Measurements from ENCODE around the gene C10orf143. TPM values are rescaled to one million over a fixed set of nuclear protein-coding genes. Genes with fewer than 3 reads are reported as not detected.
"Not testable (repeated sequence)": the region's sequence is repeated elsewhere in the genome, so short reads cannot be mapped to it uniquely, and the experiment has no call there.

The C10orf143 gene
- total RNA-seq, 1 donor from 2014 or later = 1.4 TPM

DNA sequence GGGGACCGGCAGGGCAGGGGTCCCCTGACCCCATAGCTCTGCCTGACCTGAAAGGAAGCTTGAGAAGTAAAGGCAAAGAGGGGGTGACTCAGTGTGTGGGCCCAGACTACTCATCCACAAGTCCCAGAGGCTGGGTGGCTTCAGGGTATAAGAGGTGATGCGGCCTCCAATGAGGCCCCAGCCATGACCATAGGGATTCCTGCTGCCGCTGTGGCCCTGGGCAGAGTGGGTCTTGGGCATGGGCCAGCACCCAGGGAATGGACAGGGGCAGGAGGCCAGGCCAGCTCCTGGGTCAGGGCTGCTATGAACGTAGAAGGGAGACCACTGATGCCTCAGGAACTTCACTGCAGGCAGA, 82.2 kb downstream of the C10orf143 start:
- DNase-seq = no peak

DNA sequence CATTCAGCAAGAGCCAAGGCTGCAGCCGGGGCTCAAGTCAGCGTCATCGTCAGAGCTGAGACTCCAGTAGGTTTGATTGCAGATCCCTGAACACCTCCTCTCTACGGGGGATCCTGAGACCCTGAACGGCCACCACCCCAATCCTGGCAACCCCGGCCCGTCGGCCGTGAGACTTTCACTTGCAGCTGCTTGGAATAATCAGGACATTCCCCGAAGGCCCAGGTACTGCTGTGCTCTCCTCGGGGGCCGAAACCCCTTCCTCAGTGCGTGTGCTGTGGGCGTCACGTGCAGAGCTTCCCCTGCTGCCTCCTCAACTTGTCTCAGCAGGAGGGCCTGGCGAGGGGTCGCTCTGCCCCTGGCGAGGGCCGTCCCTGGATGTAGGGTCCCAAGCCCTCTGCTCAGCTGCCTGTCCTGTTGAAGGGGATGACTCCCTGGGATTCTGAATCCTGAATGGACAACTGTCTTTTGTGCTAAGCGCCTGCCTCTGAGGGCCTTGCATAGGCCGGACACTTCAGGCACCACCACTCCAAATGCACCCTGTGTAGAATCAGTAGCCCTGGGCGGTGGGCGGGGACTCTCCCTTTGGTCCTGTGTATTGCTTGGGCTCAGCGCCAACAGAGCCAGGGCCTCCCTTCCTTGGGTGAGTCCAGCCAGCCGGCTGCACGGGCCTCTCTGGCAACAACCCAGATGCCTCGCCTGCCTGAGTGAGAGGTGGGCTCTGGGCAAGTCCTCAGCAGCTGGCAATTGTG, 82.7 kb downstream of the C10orf143 start:
- DNase-seq = no peak

DNA sequence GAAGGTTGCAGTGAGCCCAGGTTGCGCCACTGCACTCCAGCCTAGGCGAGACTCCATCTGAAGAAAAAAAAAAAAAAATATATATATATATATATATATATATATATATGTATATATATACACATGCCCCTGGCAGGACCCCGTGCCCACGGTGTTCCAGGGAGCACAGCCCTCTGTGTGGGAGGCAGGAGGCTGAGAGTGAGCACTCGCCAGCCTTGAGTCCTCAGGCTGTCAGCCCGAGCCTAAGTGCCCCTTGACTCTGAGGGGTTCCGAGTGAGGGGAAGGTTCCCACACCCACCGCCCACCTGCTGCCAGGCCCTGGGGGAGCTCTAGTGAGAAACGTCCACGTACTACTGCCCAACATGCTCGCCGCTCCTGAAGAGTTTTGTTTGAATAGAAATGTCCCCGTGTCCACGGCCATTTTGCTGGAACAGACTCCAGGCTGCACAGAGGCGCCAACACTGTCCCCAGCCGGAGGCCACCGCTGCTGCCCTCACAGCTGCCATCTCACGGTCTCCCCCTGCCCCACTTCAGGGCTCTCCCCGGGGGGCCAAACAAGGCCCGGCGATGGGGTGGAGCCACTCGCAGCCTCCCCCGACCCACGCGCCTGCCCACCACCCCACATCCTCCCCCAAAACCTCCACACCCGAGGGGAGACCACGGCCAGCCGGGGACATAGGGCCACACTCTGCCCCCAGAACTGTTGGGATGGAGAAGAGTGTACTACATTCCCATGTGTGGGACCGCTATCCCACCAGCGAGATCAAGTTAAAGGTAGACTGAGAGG, 83.8 kb downstream of the C10orf143 start:
- DNase-seq = no peak

DNA sequence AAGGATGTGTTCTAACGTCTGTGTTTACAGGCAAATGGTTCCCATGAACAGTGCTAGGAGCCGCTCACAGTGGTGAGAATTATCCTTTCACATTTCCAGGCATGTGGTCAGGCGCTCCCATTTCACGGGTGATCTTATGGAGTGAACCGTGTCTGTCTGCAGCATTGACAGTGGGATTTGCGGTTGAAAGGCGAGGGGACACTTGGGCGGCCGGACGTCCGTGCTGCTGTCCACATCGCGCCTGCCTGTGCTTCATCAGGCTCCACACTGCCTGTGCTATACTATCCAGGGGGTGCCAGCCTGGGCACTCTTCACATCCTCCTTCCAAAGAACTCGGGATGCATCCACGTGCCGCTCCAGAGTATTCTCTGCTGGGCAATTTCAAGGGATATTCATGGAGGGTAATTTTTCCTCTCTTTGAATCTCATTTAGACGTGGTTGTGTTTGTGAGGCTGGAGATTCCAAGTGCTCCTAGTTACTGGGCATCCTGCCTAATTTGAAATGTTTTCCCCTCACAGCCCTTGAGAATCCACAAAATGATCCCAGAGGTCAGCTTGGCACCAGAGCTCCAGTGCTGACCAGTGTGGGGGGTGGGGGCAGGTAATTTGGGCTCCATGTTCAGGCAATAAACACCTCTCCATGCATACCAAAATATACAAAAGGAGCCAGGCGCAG, 84.7 kb downstream of the C10orf143 start:
- DNase-seq = no peak

DNA sequence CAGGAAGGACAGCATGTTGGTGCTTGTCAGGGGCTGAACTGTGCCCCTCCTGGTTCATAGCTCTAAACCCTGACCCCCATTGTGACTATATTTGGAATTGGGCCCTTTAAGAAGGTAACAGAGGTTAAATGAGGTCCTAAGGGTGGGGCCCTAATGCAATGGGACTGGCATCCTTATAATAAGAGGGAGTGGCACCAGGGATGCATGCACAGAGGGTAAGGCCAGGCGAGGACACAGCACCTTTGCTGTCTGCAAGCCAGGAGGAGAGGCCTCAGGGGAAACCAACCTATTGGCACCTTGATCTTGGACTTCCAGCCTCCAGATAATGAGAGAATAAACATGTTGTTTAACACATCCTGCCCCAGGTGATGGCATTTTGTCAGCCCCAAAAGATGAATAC, 85.3 kb downstream of the C10orf143 start:
- no peak for DNase-seq

DNA sequence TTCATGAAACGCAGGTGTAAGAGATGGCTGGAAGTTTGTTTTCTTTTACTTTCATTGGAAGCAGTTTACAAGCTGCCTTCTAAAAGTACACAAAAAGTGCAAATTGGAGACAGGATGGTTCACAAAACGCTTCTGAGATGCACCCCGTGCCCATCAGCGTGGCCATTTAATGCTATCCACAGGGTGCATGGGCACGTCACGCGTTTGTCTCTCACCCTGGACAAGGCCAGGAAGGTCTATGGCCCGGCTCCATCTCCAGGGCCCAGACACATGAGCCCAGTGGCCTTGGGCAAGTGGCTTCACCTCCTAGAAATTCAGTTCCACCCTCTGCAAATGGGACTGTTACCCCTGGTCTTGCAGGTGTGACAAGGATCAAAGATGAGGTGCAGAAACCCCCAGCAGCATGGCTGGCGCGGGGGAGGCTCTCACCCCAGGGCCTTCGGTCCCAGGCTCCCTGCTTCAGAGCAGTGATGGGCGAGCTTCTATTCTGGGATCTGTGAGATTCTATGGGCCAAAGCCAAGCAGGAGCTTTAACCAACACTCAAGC, 85.8 kb downstream of the C10orf143 start:
- DNase-seq = no peak

DNA sequence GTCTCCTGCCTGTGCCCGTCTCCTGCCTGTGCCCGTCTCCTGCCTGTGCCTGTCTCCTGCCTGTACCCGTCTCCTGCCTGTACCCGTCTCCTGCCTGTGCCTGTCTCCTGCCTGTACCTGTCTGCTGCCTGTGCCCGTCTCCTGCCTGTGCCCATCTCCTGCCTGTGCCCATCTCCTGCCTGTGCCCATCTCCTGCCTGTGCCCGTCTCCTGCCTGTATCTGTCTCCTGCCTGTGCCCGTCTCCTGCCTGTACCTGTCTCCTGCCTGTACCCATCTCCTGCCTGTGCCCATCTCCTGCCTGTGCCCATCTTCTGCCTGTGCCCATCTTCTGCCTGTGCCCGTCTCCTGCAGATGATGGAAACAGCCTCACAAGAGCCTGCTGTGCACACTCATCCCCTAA, 86.3 kb downstream of the C10orf143 start:
- not testable (repeated sequence) for DNase-seq

DNA sequence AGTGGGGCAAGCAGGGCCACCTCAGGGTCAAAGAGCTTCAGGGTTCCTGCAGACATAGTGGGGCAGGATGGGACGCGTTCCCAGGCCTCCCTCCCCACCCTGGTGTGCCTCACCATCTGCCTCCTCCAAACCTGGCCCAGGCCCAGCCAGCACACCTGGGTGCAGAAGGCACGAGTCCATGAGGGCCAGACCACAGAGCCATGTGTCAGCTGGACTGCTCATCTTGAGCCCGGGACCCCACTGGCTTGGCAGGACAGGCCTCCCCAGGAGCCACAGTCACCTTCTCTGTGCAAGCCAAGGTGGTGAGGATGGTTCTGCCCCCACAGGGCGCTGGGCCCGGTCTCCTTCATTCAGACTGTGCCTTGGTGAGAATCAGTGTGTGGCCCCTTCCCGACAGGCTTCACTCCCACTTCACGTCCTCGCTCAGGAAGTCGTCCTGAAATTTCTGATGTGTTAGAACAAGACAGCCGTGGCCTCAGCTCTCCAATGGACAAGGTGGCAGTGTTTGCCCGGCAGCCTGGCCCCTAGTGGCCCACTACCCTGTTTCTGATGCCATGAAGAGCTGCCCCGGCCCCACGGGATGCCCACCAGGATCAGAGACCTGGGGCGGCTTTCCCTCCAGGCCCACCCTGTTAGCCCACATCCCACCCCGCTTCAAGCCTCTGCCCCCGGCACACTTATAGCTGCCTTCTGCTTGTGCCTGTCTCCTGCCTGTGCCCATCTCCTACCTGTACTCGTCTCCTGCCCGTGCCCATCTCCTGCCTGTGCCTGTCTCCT, 87.0 kb downstream of the C10orf143 start:
- DNase-seq = no peak

DNA sequence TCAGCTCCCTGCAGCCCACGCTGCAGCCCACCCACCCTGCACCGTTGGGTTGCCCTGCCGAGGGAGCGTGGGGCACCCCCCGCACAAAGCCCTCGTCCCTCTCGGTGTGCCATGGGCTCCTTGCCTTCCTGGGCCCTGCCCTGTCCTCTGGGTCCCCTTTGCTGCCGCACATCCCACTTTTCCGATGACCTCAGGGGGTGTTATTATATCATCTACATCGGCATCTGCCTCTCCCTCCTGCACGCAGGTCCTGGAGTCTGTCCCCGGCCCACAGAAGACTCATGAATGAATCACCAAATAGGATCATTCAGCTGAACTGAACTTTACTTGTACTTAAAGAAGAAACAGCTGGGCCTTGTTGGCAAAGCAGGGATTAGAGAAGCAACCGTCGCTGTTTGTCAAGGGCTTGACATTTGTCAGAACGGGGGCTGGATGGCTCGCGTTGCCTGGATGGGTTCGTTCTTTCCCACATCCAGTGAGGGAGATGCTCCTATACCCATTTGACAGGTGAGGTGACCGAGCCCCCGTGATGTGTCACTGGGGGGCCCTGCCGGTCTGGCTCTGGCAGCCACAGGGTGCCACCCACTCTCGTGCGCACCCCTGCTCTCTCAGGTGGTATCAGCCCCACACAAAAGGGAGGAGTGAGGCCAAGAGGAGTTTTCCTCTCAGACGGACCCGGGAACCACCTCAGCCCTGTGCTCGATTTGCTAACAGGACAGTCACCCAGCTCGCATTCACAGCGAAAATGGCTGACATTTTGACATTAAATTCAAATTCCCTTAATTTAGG, 87.9 kb downstream of the C10orf143 start:
- DNase-seq = peak; percentile 80

DNA sequence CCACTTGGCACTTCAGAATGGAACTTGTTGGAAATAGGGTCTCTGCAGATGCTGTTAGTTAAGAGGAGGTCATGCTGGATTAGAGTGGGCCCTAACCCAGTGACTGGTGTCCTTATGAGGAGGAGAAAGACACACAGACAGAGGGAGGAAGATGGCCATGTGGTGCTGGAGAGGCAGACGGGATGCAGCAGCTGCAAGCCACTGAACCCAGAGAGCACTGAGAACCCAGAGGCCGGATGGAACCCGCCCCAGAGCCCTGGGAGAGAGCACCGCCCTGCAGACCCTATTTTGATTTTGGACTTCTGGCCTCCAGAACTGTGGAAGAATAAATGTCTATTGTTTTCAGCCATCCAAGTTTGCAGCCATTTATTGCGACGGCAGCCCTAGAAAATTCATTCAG, 88.5 kb downstream of the C10orf143 start:
- DNase-seq = no peak

DNA sequence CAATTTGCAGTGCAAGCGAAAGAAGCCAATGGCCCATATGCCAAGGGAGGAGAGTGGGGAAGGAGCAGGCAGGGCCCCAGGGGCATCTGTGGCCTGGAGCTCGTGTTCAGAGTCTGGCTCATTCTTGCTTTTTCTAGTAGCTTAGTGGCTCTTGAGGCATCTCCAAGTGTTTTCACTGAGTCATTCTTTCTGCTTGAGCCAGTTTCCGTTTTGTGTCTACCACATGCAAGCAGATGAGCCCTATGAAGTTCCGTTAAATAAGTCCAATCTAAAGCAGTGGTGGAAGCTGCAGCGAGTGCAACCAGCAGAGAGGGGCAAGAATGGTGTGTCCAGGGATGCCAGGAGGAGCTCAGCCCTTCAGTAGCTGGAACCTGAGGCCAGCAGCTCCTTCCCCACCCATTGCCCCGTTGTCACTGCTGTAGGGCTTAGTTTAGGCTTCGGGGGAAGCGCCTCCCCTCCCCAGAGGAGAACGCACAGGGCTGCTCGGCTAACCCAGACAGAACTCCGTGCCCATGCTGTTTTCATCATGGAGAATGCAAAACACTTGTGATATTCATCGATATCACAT, 89.2 kb downstream of the C10orf143 start:
- peak; percentile 89 for DNase-seq

DNA sequence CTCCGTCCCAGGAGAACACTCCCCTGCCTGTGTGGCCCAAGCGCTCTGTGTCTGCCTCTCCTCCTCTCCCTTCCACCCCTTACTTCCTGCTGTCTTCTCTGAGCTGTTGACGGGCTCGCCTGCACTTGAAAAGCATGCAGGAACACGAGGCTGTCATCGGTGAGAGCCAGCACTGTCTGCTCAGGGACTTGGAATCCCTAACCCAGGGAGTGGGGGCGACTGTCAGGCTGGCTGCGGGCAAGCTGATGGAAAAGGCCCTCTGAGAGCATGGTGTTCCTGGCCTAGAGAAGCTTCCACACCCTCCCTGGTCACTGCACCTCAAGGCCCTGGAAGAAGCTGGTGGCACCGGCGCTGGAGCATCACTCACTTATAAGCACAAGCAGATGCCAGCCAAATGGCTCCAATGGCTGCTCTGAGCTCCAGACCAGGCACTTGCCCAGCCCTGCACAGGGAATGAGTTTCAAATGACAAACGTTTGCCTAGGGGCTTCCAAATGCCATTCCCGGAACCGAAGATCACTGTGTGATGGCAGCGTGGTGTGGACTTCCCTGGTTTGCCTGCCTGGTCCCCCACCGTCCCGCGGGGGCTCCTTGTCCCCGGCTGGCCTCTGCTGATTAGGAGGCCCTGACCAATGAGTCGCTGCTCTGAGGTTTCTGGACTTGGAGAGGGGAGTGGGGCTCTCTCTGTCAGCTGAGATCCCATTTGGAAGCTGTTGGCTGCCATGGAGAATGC, 89.8 kb downstream of the C10orf143 start:
- DNase-seq = peak; percentile 16

DNA sequence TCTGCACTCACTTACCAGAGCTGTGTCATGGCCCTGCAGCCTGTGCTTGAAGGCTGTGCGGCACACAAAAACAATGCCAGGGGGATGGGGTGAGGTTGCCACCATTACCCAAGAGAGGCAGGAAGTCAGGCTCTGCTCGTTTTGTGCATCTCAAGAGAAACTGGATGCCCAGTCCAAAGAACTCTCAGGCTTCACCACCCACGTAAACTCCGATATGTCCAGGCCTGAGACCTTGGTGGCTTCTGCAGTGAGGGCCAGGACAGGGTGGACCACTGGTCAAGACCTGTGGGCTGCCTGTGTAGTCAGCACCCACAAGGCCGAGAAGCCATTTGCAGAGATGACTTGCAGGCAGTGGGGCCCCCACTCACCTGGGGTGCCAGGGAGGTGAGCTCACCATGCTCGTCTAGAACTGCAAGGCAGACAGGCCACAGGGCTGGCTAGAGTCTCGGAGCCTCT, 91.9 kb downstream of the C10orf143 start:
- no peak for DNase-seq

DNA sequence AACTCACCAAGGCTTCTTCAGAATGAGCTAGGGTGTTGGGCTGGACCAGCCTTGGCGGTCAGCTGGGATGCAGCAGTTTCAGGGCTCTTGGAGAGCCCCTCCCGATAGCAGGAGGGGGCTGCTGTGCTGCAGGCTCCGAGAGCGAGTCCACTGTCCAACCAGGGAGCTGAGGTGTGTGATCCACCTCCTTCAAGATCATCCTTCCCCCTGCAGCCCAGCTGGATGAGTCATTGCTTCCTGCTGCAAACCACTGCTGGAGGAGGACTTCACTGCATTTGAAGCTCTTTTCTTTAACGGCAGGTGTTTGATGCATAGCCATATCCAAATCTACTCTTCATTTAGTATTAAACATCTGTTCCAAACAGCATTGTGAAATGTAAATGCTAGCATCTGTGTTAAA, 92.4 kb downstream of the C10orf143 start:
- DNase-seq = peak; percentile 24

DNA sequence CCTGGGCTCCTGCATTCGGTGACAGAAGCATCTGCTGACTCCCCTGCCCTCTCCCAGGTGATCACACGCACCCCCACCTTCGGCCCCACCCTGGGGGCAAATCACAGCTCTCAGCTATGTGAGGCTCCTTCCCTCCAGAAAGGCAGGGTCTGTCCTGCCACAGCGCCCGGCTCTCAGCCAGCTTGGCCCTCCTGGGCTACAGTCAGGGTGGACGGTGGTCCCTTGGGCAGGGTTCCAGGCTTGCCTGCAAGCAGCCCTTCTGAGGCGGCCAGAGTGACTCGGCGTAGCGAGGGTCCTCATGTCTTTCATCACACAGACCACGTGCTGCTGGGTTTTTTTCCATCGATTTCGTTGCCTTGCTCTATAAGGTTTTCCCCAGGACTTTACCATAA, 93.0 kb downstream of the C10orf143 start:
- no peak for DNase-seq

DNA sequence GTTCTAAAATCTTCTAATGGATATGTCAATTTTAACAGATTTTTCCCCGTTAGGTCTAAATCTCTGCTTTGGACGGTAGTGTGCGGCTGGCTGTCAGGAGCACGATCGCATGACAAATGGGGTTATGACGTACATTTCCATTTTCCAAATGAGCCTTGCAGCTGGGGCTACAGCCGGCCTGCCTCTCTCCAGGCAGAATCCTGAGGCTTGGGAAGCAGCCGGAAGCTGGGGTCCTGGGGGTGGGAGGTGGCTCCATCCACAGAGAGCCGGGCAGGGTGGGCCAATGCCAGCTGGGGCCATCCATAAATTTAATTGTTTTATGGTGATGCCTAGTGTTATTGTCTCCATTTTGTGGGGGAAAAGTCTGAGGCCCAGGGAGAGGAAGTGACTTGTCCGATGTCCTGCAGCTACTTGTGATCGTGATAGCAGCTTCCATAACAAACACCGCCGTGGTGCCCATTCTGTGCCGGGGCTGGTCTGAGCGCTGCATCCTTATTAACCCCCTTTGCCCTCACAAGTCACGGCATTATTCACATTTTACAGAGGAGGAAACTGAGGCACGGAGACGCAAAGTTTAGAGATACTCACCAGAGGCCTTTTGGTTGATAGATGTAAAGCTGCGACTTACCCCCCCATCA, 93.5 kb downstream of the C10orf143 start:
- DNase-seq = no peak

DNA sequence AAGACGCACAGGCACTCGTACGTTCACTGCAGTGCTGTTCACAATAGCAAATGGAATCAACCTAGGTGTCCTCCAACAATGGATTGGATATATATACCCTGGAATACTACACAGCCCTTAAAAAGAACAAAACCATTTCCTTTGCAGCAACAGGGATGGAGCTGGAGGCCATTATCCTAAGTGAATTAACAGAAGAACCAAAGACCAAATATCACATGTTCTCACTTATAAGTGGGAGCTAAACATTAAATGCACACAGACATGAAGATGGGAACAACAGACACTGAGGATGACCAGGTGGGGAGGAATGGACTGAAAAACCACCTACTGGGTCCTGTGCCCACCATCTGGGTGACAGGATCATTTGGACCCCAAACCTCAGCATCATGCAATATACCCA, 94.5 kb downstream of the C10orf143 start:
- DNase-seq = no peak

DNA sequence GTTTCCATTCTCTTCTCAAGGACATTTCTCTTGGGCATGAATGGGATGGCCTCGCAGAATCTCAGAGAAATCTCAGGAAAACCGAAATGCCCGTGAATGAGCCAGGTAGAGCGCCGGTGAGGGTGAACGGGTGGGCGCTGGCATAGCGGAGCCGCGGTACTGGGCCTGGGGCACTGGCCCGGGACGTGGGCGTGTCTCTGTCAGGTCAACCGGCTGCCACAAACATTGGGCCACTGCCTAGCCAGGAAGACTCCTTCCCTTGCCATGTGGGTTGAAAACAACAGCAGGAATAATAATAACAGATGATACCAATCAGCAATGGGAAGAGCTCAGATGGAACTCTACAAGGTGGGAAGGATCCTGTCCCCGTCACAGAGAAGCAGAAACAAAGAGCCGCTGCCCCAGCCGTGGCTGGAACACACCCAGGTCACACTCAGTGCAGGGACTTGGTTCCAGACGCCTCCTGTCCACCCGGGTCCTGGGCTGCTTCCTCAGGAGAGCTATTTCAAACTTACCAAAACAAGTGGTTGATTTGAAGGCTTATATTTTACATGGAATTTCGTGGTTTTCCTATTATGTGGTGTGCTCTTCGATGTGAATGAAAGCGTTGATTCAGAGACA, 95.4 kb downstream of the C10orf143 start:
- DNase-seq = no peak

All from skin of body (tissue), 2 donors.